Gastrocnemius medialis (tissue), 4 donors: Measurements from ENCODE around the gene CDKAL1. TPM values are rescaled to one million over a fixed set of nuclear protein-coding genes. Genes with fewer than 3 reads are reported as not detected.

Experiments
- ATAC-seq, 2 donors: fragments of 150-250 bp; one replicate each; pipeline ENCODE4 v1.9.1; 2016
- DNase-seq, 2 donors: peaks; one replicate each; pipeline ENCODE4 v3.0.0-alpha.2; 2019
- H3K27ac ChIP-seq, 4 donors: fragments of 200-600 bp; sonication (generic); 1 replicate in 1 of 4; 2 replicates in 3 of 4; pipeline ENCODE4 v1.5.1; 2016 to 2018; ENCODE audit warnings: mild to moderate bottlenecking in 2 of 4, moderate library complexity in 1 of 4
- H3K27me3 ChIP-seq, 3 donors: fragments of 200-600 bp; sonication (generic) in 2 of 3; 1 replicate in 1 of 3; 2 replicates in 2 of 3; pipeline versions ENCODE4 v1.5.1 to v1.6.0; 2016 to 2019; ENCODE audit warnings: mild to moderate bottlenecking in 1 of 3, moderate library complexity in 1 of 3
- H3K36me3 ChIP-seq, 2 donors: fragments of 200-600 bp; sonication (generic) in 1 of 2; one replicate each; pipeline ENCODE4 v1.5.1; 2017 to 2018
- H3K4me1 ChIP-seq, 2 donors: fragments of 200-600 bp; sonication (generic) in 1 of 2; one replicate each; pipeline ENCODE4 v1.5.1; 2016 to 2017; ENCODE audit warnings: mild to moderate bottlenecking in 2 of 2
- H3K4me3 ChIP-seq, 4 donors: fragments of 200-600 bp; sonication (generic) in 3 of 4; 1 replicate in 1 of 4; 2 replicates in 3 of 4; pipeline ENCODE4 v1.5.1; 2016 to 2019; ENCODE audit warnings: mild to moderate bottlenecking in 2 of 4
- H3K9me3 ChIP-seq, 3 donors: fragments of 200-600 bp; sonication (generic) in 2 of 3; 1 replicate in 1 of 3; 2 replicates in 2 of 3; pipeline ENCODE4 v1.5.1; 2016 to 2019
- POLR2A ChIP-seq, 2 donors: fragments of 450-650 bp; IDR thresholded peaks; one replicate each; pipeline ENCODE4 v1.6.1; 2017; ENCODE audit warnings: antibody characterized with exemption in 2 of 2, mild to moderate bottlenecking in 2 of 2, moderate library complexity in 2 of 2
- in situ Hi-C, 4 donors: fragments of 200-750 bp; cut with MboI; loops; one replicate each; pipeline versions ENCODE4 v1.15.0 to v1.8.0; 2017; ENCODE audit warnings: low sequenced_read_pairs in 4 of 4
- intact Hi-C: fragments of 100-400 bp; cut with DNase I; formaldehyde crosslinking; loops from one replicate; pipeline ENCODE4 v1.15.1; 2023; ENCODE audit warnings: low total_unique reads
- total RNA-seq, 4 donors: library from RNA; depleted of rRNA; stranded (reverse); fragments of >200 nt; gene quantifications; one replicate each; pipeline versions ENCODE4 v1.1.0 to v1.2.3, GENCODE V29; 2016
- TF ChIP-seq, protein P1 (sequence below), 5 experiments: fragments of 450-650 bp in 3 of 5; fragments of 200-600 bp in 2 of 5; sonication (generic) in 2 of 5; IDR thresholded peaks in 4 of 5; conservative IDR thresholded peaks in 1 of 5; 1 replicate in 4 of 5; 2 replicates in 1 of 5; pipeline ENCODE4 v1.5.1; 2016 to 2019; ENCODE audit warnings: antibody characterized with exemption in 5 of 5, mild to moderate bottlenecking in 3 of 5, moderate library complexity in 3 of 5

The CDKAL1 gene
- total RNA-seq, 4 donors from 2014 or later: 9.6 to 17.0 (median 11.4) TPM

GRCh38 chr6:21163838-21164180, 629.6 kb downstream of the CDKAL1 start:
- in situ Hi-C loops: no loop called here
- no peak for DNase-seq
- H3K4me3 ChIP-seq: no peak overlapping the region
- ATAC-seq: no peak
- H3K9me3 ChIP-seq: no peaks in the 10 kb centered on the region
- TF ChIP-seq POLR2A (IDR thresholded peaks at IDR 0.05): no peak
- TF ChIP-seq, protein P1, sequence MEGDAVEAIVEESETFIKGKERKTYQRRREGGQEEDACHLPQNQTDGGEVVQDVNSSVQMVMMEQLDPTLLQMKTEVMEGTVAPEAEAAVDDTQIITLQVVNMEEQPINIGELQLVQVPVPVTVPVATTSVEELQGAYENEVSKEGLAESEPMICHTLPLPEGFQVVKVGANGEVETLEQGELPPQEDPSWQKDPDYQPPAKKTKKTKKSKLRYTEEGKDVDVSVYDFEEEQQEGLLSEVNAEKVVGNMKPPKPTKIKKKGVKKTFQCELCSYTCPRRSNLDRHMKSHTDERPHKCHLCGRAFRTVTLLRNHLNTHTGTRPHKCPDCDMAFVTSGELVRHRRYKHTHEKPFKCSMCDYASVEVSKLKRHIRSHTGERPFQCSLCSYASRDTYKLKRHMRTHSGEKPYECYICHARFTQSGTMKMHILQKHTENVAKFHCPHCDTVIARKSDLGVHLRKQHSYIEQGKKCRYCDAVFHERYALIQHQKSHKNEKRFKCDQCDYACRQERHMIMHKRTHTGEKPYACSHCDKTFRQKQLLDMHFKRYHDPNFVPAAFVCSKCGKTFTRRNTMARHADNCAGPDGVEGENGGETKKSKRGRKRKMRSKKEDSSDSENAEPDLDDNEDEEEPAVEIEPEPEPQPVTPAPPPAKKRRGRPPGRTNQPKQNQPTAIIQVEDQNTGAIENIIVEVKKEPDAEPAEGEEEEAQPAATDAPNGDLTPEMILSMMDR (IDR thresholded peaks at IDR 0.05 in 4 of 5, conservative IDR thresholded peaks at IDR 0.05 in 1 of 5): no peak
- H3K27me3 ChIP-seq: no peaks in the 10 kb centered on the region
- no peak overlapping the region for H3K27ac ChIP-seq
- no peaks in the 10 kb centered on the region for H3K36me3 ChIP-seq
- no peaks in the 10 kb centered on the region for H3K4me1 ChIP-seq
- intact Hi-C loops: no loop called here

DNA sequence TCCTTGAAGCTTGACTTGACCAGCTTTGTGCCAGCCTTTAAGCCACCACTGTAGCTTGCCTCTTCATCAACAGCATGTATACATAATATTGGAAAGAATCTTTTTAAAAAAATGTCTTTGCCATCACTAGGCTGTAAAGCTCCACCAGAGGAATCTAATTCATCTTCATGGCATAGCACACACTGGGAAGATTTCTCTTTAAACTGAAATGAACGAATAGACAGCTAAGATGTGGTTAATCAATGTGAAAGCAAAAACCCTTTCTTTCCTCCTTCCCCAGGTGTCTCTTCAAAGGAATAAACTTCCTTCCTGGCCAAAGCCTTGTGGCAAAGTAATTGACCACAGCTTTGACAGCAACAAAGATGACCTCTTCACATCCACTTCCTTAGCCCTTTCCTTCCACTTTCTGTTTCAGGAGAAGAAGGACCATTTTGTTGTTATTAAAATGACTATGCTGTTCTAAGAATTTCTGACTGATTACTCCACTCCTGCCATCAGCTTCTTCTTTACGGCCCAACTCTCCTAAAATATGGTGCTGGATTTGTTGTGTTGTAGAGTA, 630.6 kb downstream of the CDKAL1 start:
- intact Hi-C loops: no loop called here

DNA sequence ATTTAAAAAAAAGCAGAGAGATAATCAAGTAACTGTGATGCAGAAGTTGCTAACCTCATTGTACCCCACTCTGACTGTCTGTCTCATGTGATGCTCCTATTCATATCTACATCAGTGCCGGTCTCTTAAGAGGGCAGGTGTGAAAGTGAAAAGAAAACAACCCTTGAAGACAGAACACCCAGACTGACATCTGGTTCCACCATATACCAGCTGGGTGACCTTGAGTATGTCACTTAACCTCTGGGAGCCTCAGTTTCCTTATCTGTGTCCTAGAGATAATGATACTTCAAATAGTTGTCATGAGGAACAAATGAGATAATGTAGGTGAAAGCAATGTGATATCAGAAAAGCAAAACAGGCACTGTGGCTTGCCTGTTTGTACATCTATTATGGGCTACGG, 632.5 kb downstream of the CDKAL1 start:
- intact Hi-C loops (no loop called here), in situ Hi-C loops (no loop called here)
- H3K4me3 ChIP-seq: no peak overlapping the region
- DNase-seq (no peak), ATAC-seq (no peak)
- H3K9me3 ChIP-seq: no peaks in the 10 kb centered on the region
- no peak for TF ChIP-seq POLR2A (IDR thresholded peaks at IDR 0.05)
- TF ChIP-seq, protein P1 (IDR thresholded peaks at IDR 0.05 in 4 of 5, conservative IDR thresholded peaks at IDR 0.05 in 1 of 5): no peak
- no peak overlapping the region for H3K27ac ChIP-seq
- no peaks in the 10 kb centered on the region for H3K4me1 ChIP-seq
- no peaks in the 10 kb centered on the region for H3K27me3 ChIP-seq
- no peaks in the 10 kb centered on the region for H3K36me3 ChIP-seq

More for the DNA sequence above, 630.6 kb downstream of the CDKAL1 start:
- TF ChIP-seq, protein P1 (IDR thresholded peaks at IDR 0.05 in 4 of 5, conservative IDR thresholded peaks at IDR 0.05 in 1 of 5): no peak
- TF ChIP-seq POLR2A (IDR thresholded peaks at IDR 0.05): no peak
- H3K36me3 ChIP-seq: no peaks in the 10 kb centered on the region
- no peaks in the 10 kb centered on the region for H3K4me1 ChIP-seq
- no peak for ATAC-seq
- no peaks in the 10 kb centered on the region for H3K9me3 ChIP-seq
- H3K27me3 ChIP-seq: no peaks in the 10 kb centered on the region
- no peak overlapping the region for H3K4me3 ChIP-seq
- no peak for DNase-seq
- in situ Hi-C loops: no loop called here
- H3K27ac ChIP-seq: no peak overlapping the region

DNA sequence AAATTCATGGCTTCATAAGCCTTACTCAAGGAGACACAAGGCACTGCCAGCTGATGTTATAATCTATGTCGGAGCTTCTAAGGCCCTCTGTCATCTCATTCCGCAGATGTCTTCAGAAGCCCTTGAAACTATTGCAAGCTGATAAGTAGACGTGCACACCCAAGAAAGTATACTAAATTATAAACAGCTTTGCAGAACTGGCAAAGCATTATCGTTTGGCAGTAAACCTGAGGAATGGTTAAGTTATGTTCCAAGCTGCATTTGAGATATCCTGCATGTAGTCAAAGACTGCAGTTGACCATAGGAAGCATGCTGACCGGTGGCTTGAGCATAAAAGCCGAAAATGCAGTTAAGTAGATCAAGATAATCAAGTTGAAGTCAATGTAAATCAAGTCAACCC, 633.5 kb downstream of the CDKAL1 start:
- Histone ChIP-seq H3K36me3 (no peaks in the 10 kb centered on the region), H3K4me1 (no peaks in the 10 kb centered on the region), H3K27ac (no peak overlapping the region), H3K4me3 (no peak overlapping the region), H3K27me3 (no peaks in the 10 kb centered on the region), H3K9me3 (no peaks in the 10 kb centered on the region)
- DNase-seq (no peak), ATAC-seq (no peak)
- TF ChIP-seq POLR2A (IDR thresholded peaks at IDR 0.05): no peak
- TF ChIP-seq, protein P1 (IDR thresholded peaks at IDR 0.05 in 4 of 5, conservative IDR thresholded peaks at IDR 0.05 in 1 of 5): no peak
- intact Hi-C loops (no loop called here), in situ Hi-C loops (no loop called here)

DNA sequence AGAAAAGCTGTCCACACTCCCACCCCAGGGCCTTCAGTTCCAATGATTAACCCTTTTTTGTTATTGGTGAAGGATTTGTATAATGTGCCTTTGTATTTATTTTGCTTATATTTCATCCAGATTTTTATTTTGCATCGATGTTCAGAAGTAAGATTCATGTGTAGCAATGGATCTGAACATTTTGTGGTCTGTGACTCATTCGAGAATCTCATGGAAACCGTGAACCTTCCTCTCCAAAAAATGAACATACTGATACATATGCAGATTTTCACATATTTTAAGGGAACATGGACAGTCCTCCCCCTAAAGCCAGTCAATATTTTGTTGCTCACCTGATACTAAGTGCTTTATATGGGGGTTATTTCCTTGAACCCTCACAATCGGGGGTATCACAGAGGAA, 637.5 kb downstream of the CDKAL1 start:
- intact Hi-C loops (no loop called here), in situ Hi-C loops (no loop called here)
- Histone ChIP-seq H3K9me3 (no peaks in the 10 kb centered on the region), H3K4me1 (no peaks in the 10 kb centered on the region), H3K27me3 (no peaks in the 10 kb centered on the region), H3K36me3 (no peaks in the 10 kb centered on the region), H3K4me3 (no peak overlapping the region), H3K27ac (no peak overlapping the region)
- DNase-seq: no peak
- TF ChIP-seq, protein P1 (IDR thresholded peaks at IDR 0.05 in 4 of 5, conservative IDR thresholded peaks at IDR 0.05 in 1 of 5): no peak
- TF ChIP-seq POLR2A (IDR thresholded peaks at IDR 0.05): no peak
- ATAC-seq: no peak
